Measurements from ENCODE around the gene VWC2.

The VWC2 gene

DNA sequence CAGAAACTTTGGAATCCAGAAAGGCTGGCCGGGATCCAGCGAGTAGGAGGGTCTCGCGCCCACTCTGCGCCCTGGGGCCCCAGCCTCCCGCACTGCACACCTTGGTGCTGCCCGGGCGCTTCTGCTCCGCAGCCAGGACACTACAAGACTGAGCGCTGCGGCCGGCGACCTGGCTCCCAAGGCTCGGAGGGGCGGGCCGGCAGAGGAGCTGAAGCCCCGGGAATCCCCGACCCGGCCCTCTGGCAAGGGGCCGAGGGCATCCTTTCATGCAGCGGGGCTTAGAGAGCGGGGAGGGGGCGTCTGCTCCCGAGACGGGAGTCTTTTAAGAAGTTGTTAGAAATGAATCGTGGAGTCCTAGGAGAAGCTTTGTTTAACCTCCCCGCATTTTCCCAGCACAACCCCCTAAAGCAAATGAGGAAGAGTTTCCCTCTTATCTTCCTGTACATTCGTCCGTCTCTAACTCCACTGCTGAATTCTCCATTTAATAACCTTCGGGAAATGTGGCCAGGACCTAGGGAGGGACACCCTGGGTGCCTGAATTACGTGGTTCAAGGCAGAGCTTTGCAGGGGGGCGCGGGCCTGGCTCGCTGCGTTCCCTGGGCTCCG, 1.1 kb downstream of the VWC2 start:
- Mint-ChIP-seq H3K4me3 (no peak overlapping the region), H3K36me3 (ENCODE audit: low read depth) (no peaks in the 10 kb centered on the region), H3K9me3 (no peaks in the 10 kb centered on the region), H3K4me1 (ENCODE audit: low read depth) (peaks cover 3% of the 10 kb centered on the region), H3K27ac (no peak overlapping the region), H3K27me3 (ENCODE audit: low read depth) (peaks cover 69% of the 10 kb centered on the region)
- DNase-seq (ENCODE audit: low spot score), result no peak

DNA sequence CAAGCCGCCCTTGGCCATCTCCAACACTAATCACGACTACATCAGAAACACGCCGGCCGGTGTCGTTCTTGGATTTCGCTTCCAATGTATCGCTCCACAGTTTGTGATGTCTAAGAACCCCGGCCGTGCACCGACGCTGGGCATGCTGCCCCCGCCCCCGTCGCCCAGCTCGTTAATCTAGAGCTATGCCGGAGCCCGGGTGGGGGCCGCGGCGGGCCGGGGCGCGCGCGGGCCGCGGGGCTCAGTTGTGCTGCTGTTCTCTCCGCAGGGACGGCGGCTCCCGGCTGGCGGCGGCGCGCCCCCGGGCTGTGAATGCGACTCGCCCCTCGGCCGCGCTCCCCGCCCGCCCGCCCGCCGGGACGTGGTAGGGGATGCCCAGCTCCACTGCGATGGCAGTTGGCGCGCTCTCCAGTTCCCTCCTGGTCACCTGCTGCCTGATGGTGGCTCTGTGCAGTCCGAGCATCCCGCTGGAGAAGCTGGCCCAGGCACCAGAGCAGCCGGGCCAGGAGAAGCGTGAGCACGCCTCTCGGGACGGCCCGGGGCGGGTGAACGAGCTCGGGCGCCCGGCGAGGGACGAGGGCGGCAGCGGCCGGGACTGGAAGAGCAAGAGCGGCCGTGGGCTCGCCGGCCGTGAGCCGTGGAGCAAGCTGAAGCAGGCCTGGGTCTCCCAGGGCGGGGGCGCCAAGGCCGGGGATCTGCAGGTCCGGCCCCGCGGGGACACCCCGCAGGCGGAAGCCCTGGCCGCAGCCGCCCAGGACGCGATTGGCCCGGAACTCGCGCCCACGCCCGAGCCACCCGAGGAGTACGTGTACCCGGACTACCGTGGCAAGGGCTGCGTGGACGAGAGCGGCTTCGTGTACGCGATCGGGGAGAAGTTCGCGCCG, 1.9 kb downstream of the VWC2 start:
- no peak overlapping the region for H3K27ac Mint-ChIP-seq
- H3K4me3 Mint-ChIP-seq, result no peak overlapping the region
- peaks cover 3% of the 10 kb centered on the region for H3K4me1 Mint-ChIP-seq (ENCODE audit: low read depth)
- H3K36me3 Mint-ChIP-seq (ENCODE audit: low read depth), result no peaks in the 10 kb centered on the region
- no peaks in the 10 kb centered on the region for H3K9me3 Mint-ChIP-seq
- DNase-seq (ENCODE audit: low spot score), result no peak
- peaks cover 69% of the 10 kb centered on the region for H3K27me3 Mint-ChIP-seq (ENCODE audit: low read depth)

DNA sequence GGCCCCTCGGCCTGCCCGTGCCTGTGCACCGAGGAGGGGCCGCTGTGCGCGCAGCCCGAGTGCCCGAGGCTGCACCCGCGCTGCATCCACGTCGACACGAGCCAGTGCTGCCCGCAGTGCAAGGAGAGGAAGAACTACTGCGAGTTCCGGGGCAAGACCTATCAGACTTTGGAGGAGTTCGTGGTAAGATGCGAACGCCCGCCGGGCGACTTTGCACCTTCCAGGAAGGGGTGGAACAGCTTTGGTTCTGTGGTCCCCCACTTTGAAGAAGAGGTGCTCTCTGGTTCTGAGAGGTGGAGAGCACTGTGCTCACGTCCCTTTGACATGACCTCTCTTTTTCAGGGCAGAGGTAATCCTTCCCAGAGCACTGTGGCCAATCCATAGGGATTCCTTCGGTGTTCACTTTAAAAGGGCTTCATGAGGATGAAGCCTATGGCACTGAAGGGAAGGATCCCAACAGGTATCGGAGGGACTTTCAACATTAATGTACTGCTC, 2.6 kb downstream of the VWC2 start:
- H3K27me3 Mint-ChIP-seq (ENCODE audit: low read depth), result peaks cover 66% of the 10 kb centered on the region

DNA sequence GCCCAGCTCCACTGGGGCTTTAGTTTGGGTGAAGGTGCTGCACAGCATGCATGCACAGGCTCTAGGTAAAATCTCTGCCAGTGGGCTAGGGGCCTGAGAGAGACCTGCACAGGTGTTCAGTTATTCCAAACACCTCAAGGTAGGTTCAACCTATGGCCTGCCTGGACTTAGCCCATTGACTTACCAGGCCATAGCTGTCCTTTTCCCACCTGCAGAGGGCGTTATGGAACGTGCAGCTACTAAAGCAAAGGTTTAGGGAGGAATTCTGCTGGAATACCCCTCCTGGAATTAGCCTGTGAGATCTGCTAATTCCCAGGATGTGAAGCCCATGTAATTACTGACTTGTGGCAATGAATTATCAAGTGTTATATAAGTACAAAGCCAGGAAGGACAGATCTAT, 3.6 kb downstream of the VWC2 start:
- no peak overlapping the region for H3K4me3 Mint-ChIP-seq
- peaks cover 3% of the 10 kb centered on the region for H3K4me1 Mint-ChIP-seq (ENCODE audit: low read depth)
- H3K27ac Mint-ChIP-seq, result no peak overlapping the region
- H3K27me3 Mint-ChIP-seq (ENCODE audit: low read depth), result peaks cover 56% of the 10 kb centered on the region
- no peaks in the 10 kb centered on the region for H3K36me3 Mint-ChIP-seq (ENCODE audit: low read depth)
- DNase-seq (ENCODE audit: low spot score), result no peak
- no peaks in the 10 kb centered on the region for H3K9me3 Mint-ChIP-seq

More for the DNA sequence above, 2.6 kb downstream of the VWC2 start:
- no peaks in the 10 kb centered on the region for H3K36me3 Mint-ChIP-seq (ENCODE audit: low read depth)
- no peak overlapping the region for H3K4me3 Mint-ChIP-seq
- H3K27ac Mint-ChIP-seq, result no peak overlapping the region
- H3K4me1 Mint-ChIP-seq (ENCODE audit: low read depth), result peaks cover 3% of the 10 kb centered on the region
- H3K9me3 Mint-ChIP-seq, result no peaks in the 10 kb centered on the region
- no peak for DNase-seq (ENCODE audit: low spot score)

DNA sequence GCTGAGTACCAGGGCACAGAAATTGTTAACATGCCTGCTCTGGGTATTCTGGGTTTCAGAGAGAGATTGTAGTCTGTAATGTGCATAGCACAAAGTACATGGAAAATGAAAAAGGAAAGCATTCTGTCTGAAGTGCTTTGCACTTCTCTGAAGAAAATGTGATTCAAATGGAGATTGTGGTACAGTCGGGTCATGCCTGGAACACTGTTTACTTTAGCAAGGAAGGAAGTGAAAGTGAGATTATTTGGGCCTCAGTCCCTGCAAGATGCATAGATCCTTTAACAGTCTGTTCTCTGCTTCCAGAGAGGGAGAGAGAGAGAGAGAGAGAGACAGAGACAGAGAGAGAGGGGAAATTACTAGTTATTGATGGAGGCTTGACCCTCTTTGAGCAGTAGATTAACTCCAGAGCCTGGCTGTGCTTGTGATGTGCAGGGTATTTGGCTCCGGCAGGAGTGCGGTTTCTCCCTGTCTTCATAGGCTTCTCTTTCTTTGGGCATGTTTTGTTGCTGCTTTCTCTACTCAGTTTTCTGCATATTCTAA, 5.4 kb downstream of the VWC2 start:
- no peak for DNase-seq (ENCODE audit: low spot score)
- no peak overlapping the region for H3K4me3 Mint-ChIP-seq
- no peaks in the 10 kb centered on the region for H3K9me3 Mint-ChIP-seq
- H3K36me3 Mint-ChIP-seq (ENCODE audit: low read depth), result no peaks in the 10 kb centered on the region
- H3K4me1 Mint-ChIP-seq (ENCODE audit: low read depth), result no peaks in the 10 kb centered on the region
- H3K27me3 Mint-ChIP-seq (ENCODE audit: low read depth), result peaks cover 43% of the 10 kb centered on the region
- no peak overlapping the region for H3K27ac Mint-ChIP-seq

DNA sequence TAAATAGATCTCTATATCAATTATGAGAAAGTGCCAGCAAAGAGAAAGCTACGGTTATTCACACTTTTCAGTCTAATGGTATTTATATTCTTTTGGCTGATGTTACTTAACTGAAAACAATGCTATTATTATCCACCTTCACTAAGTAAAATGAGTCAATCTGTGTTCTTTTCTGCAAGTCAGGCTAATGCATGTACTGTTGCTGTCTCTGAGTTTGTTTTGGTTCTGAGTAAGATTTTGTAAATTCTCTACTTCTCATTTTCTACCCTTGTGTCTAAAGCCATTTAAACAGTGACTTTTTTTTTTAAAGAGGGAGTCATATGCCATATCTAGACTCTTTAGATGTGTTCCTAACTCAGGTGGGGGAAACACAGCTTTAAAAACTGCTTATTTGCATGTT, 7.5 kb downstream of the VWC2 start:
- Mint-ChIP-seq H3K36me3 (ENCODE audit: low read depth) (no peaks in the 10 kb centered on the region), H3K9me3 (no peaks in the 10 kb centered on the region), H3K27ac (no peak overlapping the region), H3K27me3 (ENCODE audit: low read depth) (peaks cover 35% of the 10 kb centered on the region), H3K4me1 (ENCODE audit: low read depth) (no peaks in the 10 kb centered on the region), H3K4me3 (no peak overlapping the region)
- no peak for DNase-seq (ENCODE audit: low spot score)

DNA sequence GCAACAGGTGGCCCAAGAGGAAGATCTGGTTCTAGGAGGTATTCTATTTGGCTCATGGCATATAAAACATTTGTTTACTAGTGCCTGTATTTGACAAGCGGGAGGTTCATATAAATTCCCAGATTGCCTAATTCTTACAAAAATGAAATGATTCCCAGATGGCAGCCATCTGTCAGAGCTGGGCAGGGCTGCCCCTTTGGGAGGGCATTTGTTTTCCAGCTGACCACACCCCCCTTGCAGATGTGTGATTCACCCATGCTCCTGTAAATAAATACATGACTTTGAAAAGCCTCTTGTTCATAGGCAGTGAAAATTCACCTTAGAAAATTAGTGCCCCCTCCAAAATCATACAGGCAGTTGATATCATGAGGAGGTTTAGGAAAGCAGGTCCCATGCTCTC, 8.6 kb downstream of the VWC2 start:
- Mint-ChIP-seq H3K4me1 (ENCODE audit: low read depth) (no peaks in the 10 kb centered on the region), H3K4me3 (no peak overlapping the region), H3K27me3 (ENCODE audit: low read depth) (peaks cover 25% of the 10 kb centered on the region), H3K27ac (no peak overlapping the region), H3K36me3 (ENCODE audit: low read depth) (no peaks in the 10 kb centered on the region), H3K9me3 (no peaks in the 10 kb centered on the region)
- no peak for DNase-seq (ENCODE audit: low spot score)

DNA sequence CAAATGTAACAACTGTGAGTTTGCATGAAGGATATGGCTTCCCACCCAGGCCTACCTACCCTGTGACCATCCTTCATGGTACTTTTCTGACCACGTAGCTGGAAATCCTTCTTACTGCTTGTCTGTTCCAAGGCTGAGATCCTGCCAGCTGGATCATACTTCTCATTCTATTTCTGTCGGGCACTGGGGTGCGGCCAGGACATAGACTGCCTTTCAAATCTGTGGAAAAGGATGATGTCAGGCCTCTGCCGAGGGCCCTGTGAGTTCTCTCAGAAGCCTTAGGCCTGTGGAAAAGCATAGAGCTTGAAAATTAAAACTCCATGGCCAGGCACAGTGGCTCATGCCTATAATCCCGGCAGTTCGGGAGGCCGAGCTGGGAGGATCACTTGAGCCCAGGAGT, 10.0 kb downstream of the VWC2 start:
- H3K9me3 Mint-ChIP-seq, result no peaks in the 10 kb centered on the region
- H3K4me1 Mint-ChIP-seq (ENCODE audit: low read depth), result no peaks in the 10 kb centered on the region
- DNase-seq (ENCODE audit: low spot score), result no peak
- no peaks in the 10 kb centered on the region for H3K36me3 Mint-ChIP-seq (ENCODE audit: low read depth)
- H3K4me3 Mint-ChIP-seq, result no peak overlapping the region
- peaks cover 14% of the 10 kb centered on the region for H3K27me3 Mint-ChIP-seq (ENCODE audit: low read depth)
- H3K27ac Mint-ChIP-seq, result no peak overlapping the region

DNA sequence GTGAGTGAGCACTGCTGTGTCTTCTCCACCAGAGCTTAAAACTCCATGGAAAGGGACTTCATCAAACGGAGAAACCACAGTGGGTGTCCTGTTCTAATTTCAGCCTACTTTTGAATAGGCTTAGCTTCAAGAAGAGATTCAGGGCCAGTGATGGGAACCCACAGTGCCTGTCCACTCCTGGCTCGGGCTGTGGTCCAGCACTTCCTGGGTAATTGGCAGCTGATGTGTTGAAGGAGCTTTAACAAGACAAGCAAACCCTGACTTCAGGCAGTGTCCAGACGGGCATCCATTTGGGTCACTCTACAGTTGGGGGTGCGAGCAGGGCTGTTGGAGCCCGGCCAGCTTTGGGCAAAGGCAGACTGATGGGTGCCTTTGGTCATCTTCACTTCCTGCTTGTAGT, 14.5 kb downstream of the VWC2 start:
- Mint-ChIP-seq H3K9me3 (peaks cover 4% of the 10 kb centered on the region), H3K4me3 (no peak overlapping the region), H3K4me1 (ENCODE audit: low read depth) (no peaks in the 10 kb centered on the region), H3K27ac (no peak overlapping the region), H3K36me3 (ENCODE audit: low read depth) (no peaks in the 10 kb centered on the region), H3K27me3 (ENCODE audit: low read depth) (no peaks in the 10 kb centered on the region)
- DNase-seq (ENCODE audit: low spot score), result no peak

DNA sequence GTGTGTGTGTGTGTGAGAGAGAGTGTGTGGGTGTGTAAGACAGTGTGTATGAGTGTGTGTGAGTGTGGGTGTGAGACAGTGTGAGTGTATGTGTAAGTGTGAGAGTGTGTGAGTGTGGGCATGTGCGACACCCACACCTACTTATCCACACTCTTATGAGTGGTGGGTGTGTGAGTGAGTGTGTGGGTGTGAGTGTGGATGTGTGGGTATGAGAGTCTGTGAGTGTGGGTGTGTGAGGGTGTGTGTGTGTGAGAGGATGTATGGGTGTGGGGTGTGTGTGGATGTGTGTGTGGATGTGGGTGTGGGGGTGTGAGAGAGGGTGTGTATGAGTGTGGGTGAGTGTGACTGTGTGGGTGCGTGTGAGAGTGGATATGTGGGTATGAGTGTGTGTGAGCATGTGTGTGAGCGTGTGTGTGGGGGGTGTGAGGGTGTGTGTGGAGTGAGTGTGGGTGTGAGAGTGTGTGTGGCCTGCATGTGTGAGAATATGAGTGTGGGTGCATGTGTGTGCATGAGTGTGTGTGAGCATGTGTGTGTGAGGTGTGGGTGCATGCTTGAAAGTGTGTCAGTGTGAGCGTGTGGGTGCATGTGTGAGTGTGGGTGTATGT, 15.1 kb downstream of the VWC2 start:
- peaks cover 4% of the 10 kb centered on the region for H3K9me3 Mint-ChIP-seq
- no peaks in the 10 kb centered on the region for H3K36me3 Mint-ChIP-seq (ENCODE audit: low read depth)
- H3K27ac Mint-ChIP-seq, result no peak overlapping the region
- no peak for DNase-seq (ENCODE audit: low spot score)
- no peaks in the 10 kb centered on the region for H3K27me3 Mint-ChIP-seq (ENCODE audit: low read depth)
- no peaks in the 10 kb centered on the region for H3K4me1 Mint-ChIP-seq (ENCODE audit: low read depth)
- no peak overlapping the region for H3K4me3 Mint-ChIP-seq

DNA sequence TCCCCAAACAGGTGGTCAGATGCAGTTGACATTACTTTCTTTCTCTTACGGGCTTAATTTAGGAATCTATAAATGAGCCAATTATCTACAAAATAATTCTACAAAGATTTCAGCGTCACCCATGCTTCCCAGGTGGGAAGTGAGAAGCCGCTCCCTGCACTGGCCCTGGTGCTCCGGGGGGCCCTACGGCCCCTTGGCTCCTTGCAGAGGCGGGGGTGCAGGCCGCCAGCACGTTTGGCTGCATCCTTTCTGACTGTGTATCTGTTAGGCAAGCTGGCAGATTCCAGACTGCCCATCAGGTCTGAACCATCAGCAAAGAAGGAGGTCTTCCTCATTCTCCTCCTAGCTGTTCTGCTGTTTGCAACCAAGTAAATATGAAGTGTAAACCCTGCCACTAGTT, 16.3 kb downstream of the VWC2 start:
- no peak overlapping the region for H3K4me3 Mint-ChIP-seq
- H3K4me1 Mint-ChIP-seq (ENCODE audit: low read depth), result no peaks in the 10 kb centered on the region
- H3K27me3 Mint-ChIP-seq (ENCODE audit: low read depth), result no peaks in the 10 kb centered on the region
- H3K27ac Mint-ChIP-seq, result no peak overlapping the region
- peaks cover 4% of the 10 kb centered on the region for H3K9me3 Mint-ChIP-seq
- no peaks in the 10 kb centered on the region for H3K36me3 Mint-ChIP-seq (ENCODE audit: low read depth)
- DNase-seq (ENCODE audit: low spot score), result no peak

DNA sequence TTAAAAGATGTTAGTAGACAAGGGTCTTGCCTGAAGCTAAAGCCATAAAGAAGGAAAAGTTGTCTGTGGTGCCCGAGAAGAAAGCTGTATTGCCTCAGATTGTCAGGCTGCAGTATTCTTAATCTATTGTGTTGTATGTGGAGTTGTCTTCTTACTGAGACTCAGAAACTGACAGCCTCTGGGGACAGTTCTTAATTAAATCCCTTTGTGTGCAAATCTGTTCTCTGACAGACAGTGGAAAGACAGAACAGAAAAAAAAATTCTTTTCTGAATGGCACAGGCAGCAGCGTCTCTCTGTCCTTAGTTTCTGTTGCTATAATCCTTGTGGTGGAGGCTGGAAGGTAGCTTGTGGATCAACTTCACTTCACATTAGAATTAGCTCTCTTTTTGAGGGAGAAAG, 16.8 kb downstream of the VWC2 start:
- Mint-ChIP-seq H3K4me3 (no peak overlapping the region), H3K27me3 (ENCODE audit: low read depth) (no peaks in the 10 kb centered on the region), H3K27ac (no peak overlapping the region), H3K36me3 (ENCODE audit: low read depth) (no peaks in the 10 kb centered on the region), H3K4me1 (ENCODE audit: low read depth) (no peaks in the 10 kb centered on the region), H3K9me3 (peaks cover 4% of the 10 kb centered on the region)
- DNase-seq (ENCODE audit: low spot score), result no peak

DNA sequence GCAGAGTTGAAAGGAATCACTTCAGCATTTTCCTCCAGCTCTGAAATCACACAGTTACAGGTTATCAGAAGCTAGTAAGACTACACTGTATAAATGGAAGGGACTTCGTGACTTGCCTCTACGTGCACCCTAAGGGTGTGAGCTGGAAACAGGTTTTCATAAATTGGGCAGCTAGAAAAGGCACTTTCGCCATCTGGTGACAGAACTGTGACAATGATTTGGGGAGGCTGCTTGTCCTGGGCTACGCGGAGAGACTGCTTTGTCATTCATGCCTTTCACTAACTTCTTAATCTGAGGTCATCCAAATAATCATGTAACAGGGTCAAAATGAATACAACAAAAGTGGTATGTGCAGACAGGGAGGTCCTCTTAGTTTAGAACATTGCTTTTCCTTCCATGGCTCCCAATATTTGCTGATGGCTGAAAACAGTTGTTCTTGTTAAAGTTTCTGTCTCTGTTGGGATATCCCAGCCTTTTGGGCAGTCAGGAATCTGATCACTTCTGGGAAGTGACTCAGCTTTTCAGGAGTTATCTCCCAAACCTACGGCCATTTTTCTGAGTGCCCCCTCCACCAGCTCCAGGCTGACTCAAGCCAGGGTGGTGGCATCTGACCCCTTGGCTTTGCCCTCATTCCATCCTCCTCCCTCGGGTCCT, 17.8 kb downstream of the VWC2 start:
- H3K27me3 Mint-ChIP-seq (ENCODE audit: low read depth), result no peaks in the 10 kb centered on the region
- H3K4me1 Mint-ChIP-seq (ENCODE audit: low read depth), result no peaks in the 10 kb centered on the region
- H3K27ac Mint-ChIP-seq, result no peak overlapping the region
- H3K9me3 Mint-ChIP-seq, result peaks cover 4% of the 10 kb centered on the region
- no peaks in the 10 kb centered on the region for H3K36me3 Mint-ChIP-seq (ENCODE audit: low read depth)
- no peak for DNase-seq (ENCODE audit: low spot score)
- H3K4me3 Mint-ChIP-seq, result no peak overlapping the region
